ENCODE measurements around the gene TBCC.
A peak's percentile ranks its signal among the peaks of the same experiment; 100 is the strongest.
"Not testable (repeated sequence)": the region's sequence is repeated elsewhere in the genome, so short reads cannot be mapped to it uniquely, and the experiment has no call there.

The TBCC gene

DNA sequence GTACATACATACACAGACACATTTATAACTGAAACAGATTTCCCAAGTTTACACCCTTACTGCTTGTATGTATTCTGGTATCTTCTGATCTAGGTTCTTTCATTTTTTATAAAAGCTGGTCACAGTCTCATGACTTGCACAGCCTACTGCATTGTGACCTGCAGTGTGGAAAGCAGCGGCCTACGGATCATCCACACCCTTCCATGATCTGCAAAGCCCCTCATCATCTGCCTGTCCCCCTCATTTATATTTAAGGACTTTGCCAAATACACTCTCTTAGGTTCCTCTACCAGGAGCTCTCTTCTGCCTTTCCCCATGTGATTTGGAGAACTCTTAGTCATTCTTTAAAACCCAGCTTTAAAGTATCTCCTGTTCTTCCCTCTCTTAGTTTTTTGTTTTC lies 23.9 kb upstream of the TBCC start:
- DNase-seq = no peak

DNA sequence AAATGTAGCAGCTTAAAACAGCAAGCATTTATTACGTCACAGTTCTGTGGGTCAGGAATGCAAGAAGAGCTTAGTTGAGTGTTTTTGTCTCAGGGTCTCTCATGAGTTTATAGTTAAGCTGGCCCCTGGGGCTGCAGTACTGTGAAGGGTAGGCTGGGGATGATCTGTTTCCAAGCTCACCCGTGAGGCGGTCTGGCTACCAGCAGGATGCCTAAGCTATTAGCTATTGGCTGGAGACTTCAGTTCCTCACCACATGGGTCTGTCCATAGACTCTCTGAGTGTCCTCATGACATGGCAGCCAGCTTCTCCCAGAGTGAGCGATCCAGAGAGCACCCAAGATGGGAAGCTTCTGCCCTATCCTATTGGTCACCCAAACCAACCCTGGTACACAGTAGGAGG lies 23.1 kb upstream of the TBCC start:
- no peak for DNase-seq

DNA sequence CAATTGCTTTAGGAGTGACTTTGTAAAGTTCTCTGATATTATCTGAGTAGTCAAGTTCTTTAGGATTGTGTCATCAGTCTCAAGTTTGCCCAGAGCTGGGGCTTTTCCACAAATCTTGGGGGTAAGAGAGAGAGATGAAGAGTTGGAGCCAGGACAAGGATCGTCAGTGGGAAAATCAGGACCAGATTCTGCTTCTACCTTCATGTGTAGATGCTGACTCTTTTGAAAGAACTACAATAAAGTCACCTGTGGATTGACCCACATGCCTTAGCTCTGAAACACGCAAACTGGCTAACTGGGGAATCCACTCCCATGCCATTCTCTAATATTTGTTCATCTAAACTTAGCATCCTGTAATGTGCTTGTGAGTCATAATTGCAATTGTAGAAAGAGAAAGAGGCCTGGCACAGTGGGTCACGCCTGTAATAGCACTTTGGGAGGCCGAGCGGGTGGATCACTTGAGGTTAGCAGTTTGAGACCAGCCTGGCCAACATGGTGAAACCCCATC lies 20.3 kb upstream of the TBCC start:
- no peak for DNase-seq

DNA sequence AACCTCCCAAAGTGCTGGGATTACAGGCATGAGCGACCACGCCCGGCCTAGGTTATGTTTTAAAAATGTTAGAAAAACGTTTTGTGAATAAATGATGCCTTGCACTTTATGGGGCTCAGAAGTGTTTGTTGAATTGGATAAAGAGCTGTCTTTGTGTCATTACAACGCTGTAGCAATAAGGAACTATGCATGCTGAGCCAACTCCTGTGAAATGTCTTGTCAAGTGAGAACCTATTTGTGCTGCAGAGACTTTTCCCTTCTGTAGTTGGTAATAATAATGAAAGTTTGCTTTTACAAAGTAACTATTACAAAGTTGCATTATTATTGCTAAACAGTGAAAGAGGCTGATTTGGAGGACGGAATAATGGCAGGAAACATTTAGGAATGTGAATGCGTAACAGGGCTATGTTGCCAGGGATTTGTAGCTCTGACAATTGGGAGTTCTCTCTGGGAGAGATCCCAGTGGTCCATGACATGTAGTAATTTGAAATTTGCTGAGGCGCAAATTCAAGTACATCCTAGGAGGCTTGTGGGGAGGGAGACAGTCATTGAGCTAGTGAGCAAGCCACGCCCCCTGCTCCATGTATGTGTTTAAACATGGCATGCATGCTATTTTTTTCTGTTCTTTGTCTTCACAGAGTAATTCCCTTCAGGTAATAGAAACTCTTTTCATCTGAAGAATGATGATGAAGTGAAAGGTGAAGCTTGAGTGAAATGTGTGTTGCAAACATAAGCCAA lies 19.2 kb upstream of the TBCC start:
- no peak for DNase-seq

DNA sequence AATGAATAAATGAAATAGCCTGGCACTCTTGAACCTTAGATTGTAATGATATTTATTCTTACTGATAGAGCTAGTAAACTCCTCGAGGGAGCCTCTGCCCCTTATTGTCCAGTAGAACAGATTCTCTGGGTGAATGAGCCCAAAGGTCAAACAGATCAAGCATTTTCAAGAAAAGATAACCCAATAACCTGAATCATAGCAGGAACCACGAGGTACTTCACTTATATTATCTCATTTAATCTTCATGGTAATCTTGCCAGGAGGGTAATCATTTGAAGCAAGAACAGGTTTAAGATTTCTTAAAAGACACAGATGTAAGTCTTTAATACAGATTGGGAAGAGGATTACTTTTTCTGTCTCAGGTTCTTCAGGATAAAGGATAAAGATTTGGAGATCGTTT lies 17.0 kb upstream of the TBCC start:
- DNase-seq = no peak

DNA sequence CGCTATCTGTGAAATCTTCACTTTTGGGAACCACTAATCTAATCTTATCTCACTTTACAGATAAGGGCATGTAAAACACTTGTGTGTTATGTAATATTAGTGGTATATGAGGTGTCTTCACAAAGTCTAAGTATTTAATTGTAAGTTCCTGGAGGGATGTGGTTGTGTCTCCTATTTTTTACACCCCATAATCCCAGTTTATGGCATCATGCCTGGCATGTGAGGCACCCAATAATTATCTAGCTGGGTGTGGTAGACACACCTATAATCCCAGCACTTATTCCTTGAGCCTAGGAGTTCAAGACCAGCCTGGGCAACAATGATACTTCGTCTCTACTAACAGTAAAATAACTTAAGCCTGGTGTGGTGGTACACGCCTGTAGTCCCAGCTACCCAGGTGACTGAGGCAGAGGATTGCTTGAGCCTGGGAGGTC lies 16.5 kb upstream of the TBCC start:
- no peak for DNase-seq

DNA sequence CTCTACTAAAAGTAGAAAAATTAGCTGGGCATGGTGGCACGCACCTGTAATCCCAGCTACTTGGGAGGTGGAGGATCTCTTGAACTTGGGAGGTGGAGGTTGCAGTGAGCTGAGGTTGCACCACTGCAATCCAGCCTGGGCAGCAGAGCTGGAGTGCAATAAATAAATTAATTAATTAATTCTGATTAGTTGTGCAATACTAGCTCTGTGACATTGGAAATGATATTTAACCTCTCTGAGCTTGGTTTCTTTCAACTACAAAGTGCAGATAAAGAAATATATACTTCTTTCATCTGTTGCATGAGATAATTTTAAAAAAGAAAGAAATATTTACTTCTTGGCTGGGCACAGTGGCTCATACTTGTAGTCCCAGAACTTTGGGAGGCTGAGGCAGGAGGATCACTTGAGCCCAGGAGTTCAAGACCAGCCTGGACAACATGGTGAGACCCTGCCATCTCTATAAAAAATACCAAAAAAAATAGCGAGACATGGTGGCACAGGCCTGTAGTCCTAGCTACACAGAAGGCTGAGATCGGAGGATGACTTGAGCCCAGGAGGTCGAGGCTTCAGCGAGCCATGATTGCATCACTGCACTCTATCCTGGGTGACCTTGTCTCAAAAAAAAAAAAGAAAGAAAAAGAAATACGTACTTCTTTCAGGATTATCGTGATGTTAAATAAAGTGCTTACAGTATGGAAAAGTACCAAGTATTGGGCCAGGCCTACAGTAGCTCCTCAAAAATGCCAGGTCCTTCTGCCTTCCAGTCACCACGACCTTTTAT lies 15.6 kb upstream of the TBCC start:
- DNase-seq = no peak

DNA sequence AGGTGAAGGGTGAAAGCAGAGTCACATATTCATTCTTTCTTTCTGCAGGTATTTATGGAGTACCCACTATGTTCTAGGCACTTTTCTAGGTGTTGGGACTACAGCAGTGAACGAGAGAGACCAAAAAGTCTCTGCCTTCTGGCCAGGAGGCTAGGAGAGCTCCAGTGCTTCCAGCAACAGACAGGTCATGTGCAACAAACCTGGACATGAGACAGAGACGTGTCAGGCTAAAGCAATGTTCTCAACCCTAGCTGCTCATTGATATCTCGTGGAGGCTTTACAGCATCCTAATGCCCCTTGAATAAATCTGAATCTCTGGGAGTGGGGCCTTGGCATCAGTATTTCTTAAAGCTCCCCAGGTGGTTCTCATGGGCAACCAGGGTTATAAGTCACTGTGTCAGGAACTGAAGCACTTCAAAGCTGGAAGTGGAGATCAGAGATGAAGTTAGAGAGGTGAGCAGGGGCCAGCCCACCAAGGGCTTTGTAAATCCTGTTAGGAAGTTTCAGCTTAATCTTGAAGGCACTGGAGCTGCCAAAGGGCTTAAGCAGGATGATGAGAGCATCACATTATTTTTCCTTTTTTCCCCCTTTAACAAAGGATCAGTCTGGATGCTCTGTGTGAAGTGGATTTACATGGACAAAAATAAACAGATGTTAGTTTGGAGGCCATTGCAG lies 13.0 kb upstream of the TBCC start:
- no peak for DNase-seq

DNA sequence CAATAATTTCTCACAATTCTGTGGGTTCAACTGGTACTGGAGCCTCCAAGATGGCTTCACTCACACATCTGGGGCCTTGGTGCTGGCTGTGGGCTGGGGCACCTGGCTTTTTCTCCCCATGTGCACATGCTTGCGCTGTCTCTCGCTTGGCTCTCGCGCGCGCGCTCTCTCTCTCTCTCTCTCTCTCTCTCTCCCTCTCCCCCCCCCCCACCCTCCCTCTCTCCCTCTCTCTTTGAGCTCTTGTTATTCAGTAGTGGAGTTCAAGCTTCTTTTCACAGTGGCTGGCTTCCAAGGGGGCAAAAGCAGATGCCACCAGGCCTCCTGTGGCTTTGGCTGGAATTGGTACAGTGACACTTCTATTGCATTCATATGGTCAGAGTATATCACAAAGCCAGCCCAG lies 10.8 kb upstream of the TBCC start:
- no peak for DNase-seq

DNA sequence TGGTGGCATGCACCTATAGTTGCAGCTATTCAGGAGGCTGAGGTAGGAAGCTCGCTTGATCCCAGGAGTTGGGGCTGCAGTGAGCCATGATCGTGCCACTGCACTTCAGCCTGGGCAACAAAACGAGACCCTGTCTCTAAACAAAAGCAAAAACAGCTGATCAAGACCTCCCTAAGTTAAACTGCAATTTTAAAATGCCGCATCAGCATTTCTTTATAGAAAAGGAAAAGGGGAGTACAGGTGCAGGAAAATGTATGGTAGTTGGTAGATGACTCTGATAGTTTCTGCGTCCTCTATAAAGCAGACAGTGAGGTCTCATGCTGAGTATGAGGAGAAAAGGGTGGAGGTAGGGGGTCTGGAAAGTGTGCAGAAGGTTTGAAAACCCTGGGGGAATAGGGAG lies 8.9 kb upstream of the TBCC start:
- no peak for DNase-seq

DNA sequence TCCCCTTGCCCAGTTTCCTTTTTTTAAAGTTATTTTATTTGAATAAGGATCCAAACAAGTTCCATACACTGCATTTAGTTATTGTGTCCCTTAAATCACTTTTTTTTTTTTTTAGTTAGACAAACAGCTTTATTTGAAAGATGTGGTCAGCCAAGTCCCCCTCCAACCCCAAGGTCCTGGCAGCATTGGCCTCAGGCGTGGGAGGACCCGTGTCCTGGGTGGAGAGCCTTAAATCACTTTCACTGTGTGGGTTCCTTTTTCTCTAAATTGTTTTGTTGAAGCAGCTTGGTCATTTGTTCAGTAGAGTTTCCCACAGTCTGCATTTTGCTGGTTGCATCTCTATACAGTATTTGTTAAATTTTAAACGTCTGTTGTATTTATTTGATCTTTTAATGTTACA lies 5.2 kb upstream of the TBCC start:
- DNase-seq = no peak

DNA sequence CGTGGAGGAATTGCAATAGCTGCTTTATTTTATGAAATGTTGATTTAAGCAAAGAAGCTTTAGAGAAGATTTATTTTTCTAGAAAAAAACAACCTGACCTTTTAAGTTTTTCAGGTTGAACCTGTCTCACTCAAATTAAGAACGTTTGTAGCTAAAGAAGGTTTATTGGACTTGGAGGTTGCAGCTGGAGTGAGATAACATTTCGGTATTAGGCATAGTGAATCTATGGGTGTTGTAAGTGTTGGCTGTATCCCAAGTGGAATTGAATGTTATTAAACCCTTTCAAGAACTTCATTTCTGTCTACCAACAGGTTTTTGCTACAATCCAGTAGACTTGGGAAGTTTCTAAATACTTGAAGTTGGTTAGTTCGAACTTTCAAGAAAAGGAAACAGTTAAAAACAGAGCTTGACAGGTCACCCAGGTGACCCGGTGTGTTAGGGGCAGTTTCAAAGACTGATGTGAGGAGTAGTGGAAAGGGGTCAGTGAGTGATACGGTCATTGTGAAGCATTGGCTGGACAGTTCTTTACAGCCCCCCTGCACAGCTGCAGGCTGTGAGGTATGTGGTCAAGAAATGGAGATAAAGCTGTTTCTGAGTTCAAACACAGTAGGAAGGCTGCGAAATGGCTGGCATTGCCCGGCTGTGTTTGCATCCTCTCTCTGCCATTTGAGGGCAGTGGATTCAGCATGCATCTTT lies 2.4 kb upstream of the TBCC start:
- no peak for DNase-seq

DNA sequence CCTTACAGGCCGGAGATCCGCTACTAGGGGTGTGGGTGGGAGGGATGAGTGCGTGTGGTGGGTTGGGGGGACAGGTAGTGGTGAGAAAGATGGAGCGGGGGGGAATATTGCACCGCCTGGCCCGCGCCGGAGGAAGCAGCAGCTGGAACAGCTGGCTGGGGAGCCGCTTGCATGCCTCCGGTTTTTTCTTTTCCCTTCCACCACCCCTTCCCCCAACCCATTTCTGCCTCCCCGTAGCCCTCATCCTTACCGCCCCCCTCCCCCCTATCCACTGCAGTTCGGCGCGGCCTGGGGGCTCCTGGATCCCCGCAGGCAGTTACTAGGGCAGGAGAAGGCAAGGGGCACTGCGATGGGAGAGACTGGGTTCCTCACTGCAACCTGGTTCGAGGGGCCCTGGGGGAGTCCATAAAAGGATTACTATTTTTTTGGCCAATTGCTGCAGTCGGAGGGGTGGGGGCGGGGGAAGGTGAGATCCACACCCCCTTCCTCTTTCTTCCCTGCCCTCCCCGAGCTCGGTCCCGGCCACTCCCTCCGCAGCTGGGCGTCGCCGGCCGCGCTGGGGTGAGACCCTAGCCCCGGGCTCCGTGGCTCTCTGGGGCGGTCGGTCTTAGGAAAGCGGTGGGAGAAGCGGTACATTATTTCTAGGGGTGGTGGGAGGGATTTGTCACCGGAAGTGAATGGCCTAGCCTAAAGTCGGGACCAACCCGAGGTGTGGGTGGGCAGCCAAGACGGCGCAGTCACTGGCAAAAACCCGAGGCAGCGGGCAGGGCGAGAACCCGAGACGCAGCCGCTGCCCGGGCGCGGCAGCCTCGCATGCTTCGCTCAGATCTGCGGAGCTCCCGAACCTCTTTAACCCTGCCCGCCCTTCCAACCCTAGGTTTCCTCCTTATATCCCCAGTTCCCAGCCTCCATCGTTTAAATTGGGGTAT lies 824 bp upstream of the TBCC start:
- peak; percentile 71 for DNase-seq

DNA sequence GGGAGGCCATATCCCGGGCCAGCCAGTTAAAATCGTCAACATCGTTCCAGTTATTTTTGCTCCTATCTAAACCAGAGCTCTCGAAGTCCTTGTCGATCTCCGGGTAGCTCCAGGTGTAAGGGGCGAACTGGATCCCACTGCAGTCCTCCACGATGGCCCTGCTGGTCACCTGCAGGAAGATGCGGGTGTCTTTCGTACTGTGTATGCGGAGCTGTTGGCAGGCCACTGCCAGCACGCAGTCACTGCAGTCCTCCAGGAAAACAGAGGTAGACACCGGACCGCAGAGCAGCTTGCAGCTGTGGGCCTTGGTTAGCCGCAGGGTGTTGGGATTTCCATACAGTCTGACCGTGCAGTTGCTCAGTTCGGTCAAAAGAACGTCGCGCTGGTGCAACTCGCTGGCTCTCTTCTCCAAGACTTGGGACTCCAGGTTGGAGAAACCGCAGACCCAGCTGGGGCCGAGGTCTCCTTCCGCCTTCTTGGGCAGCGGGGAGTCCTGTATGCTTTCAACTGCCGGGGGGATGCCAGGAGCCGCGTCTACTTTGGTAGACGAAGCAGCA lies 742 bp downstream of the TBCC start:
- DNase-seq = no peak

DNA sequence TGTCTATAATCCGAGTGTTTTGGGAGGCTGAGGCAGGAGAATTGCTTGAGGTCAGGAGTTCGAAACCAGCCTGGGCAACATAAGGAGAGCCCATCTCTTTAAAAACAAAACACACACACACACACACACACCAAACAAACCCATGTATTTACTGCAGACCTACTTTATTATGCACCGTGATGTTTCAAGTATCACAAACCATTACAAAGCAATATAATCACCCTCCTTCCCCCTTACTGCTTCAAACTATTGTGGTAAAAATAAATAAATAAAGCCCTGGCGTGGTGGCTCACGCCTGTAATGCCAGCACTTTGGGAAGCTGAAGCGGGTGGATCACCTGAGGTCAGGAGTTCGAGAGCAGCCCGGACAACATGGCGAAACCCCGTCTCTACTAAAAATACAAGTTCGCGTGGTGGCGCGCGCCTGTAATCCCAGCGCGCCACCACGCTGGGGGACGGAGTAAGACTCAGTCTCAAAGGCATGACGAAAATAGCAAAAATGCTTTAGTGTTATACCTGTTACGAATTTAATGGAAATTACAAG lies 1.5 kb downstream of the TBCC start:
- no peak for DNase-seq

DNA sequence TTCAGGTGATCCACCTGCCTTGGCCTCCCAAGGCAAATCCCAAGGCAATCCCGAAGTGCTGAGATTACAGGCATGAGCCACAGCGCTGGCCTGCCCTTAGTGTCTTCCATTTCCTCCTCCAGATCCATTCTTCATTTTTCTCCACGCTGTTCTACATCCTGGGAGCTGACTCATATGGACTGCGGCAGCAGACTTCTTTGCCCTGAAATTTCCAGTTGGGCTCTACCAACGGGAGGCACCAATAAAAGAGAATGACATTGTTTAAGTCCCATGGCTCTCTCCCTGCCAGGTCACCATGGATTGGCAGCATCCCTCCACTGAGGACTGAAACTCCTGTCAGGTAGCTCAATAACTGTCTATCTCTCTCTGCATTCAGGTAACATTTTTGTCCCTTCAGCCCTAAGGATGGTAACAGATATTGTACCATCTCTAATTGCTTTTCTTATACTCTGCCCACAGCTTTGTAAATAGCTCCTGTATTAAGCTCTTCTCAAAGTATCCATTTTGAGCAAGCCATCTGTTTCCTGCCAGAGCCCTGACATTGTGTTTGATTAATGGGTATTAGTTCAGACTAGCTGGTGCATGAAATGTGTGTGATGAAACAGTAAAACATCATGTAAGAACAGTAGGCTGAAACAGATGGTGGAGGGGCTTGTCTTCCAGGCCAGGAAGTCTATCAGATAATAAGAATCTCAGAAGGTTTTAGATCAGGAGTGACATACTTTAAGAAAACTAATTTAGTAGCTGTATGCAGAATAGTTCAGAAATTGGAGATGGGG lies 3.6 kb downstream of the TBCC start:
- DNase-seq = no peak

DNA sequence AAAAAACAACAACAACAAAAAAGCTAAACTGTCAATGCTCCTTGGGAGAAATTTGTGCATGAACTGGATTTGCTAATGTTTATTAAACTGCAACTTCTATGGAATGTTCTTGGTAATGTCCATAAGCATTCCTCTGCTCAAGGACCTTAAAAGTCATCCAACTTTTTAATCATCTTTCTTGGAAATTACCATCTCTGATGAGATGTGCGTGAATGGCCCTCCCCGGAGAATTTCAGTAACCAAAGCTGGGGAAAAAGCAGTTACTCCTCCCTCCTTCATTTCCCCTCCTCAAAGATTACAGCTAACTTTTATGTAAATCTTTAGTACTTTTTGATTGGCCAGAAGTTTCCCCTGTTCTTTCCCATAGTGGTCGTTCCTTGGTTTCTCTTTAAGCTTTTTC lies 5.2 kb downstream of the TBCC start:
- no peak for DNase-seq

DNA sequence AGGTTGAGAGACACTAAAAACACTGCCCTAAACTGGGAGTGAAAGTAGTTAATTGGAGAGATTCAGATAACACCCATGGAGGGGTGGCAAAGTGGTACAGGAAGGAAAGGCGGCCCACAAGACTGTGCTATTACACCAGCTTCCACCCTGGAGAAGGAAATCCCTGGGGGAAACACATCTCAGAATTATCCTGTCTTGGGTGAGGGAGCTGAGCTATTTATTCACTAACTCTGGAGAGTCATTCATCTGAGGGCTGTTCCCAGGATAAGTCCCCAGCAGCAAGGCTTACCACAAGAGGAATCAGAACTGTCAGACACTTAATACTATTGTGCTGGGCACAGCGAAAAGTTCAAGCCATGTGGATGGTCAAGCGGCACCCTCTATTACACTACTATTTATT lies 9.9 kb downstream of the TBCC start:
- DNase-seq = no peak

DNA sequence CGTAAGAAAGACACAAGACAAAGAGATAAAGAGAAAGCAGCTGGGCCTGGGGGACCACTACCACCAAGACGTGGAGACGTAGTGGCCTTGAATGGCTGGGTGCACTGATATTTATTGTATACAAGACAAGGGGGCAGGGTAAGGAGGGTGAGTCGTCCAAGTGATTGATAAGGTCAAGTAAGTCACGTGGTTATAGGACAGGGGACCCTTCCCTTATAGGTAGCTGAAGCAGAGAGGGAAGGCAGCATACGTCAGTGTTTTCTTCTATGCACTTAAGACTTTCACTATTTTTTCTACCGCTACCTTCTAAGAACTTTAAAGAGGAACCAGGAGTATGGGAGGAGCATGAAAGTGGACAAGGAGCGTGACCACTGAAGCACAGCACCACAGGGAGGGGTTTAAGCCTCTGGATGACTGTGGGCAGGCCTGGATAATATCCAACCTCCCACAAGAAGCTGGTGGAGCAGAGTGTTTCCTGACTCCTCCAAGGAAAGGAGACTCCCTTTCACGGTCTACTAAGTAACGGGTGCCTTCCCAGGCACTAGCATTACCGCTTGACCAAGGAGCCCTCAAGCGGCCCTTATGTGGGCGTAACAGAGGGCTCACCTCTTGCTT lies 11.9 kb downstream of the TBCC start:
- not testable (repeated sequence) for DNase-seq

DNA sequence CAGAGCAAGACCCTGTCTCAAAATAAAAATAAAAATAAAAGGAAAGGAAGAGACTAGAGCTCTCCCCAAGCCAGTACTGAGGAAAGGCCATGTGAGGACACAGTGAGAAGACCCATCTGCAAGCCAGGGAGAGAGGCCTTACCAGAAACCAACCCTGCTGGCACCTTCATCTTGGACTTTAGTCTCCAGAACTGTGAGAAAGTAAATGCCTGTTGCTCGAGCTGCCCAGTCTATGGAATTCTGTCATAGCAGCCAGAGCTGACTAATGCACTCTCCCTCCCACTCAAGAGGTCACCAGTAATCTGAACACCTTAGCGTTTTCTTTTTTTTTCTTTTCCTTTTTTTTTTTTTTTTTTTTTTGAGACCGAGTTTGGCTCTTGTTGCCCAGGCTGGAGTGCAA lies 16.2 kb downstream of the TBCC start:
- no peak for DNase-seq
